AG10803 (cell line): ENCODE data around the gene CETP.
A peak's percentile ranks its signal among the peaks of the same experiment; 100 is the strongest.
"Not testable (repeated sequence)": the region's sequence is repeated elsewhere in the genome, so short reads cannot be mapped to it uniquely, and the experiment has no call there.

ENCODE experiments used
- DNase-seq: peaks from one replicate; pipeline ENCODE4 v3.0.0; 2010; ENCODE audit warnings: low read depth
- H3K4me3 ChIP-seq: 2 replicates; pipeline ENCODE4 v1.5.1; 2011; ENCODE audit warnings: mild to moderate bottlenecking, low read length, control low read depth
- CTCF ChIP-seq: conservative IDR thresholded peaks from 2 replicates; pipeline ENCODE4 v1.5.1; 2011; ENCODE audit warnings: mild to moderate bottlenecking, low read length, control low read depth, inconsistent platforms

CETP gene

DNA sequence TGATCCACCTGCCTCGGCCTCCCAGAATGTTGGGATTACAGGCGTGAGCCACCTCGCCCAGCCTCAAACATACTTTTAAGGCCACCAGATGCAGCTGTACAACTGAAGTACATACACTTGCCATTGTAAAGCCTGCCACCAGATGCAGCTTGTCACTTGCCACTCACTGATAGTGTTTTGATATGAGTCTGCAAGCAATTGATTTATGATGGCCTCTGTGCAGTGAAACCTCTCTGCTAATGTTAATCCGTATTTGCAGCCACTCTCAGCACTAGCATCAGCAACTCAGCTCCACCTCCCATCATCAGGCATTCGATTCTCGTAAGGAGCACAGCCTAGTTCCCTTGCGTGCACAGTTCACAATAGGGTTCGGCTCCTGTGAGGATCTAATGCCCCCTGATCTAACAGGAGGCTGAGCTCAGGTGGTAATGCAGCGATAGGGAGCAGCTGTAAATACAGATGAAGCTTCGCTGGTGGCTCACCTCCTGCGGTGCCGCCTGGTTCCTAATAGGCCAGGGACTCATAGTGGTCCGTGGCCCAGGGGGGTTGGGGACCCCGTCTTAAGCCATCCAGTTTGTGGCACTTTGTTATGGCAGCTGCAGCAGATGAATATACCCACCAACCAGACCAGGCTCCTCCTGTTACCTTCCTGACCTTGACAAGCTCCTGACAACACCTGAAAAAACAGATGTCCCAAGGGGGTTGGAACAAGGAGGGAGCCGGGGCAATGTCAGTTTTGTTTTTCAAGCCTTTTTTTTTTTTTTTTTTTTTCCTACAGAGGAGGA lies 31.1 kb upstream of the CETP start:
- no peak overlapping the region for H3K4me3 ChIP-seq
- no peak for DNase-seq
- TF ChIP-seq CTCF = no peak

DNA sequence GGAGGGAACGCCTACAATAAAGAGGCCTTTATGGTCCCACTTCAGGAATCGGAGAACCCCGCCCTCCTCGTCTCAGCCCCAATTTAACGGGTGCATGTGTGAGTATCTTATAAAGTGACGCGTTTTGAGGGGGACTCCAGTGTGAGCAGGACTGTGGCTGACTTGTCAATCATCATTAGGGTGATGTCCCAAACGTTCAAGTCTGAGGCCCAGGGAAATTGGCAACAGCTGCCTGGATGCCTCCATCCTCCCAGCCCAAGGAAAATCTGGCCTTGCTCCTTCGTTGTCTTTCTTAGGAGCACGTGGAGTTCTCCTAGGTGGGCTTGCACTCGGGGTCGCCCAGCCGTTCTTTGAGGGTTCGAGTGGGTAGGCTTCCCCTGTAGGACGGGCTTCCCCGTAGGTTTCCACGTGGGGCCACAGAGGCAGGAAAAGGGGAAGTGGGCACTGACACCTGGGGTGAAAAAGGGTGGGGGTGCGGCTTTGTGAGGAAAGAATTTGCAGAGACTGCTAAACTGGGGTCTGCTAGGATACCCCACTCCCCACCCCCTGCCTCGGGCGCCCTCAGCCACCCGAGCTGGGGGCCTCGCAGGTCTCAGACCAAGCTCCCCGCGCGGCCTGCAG lies 30.4 kb upstream of the CETP start:
- peak overlapping the region; percentile 53 for H3K4me3 ChIP-seq
- no peak for DNase-seq
- no peak for TF ChIP-seq CTCF

- peak; percentile 98 for DNase-seq
- TF ChIP-seq CTCF = no peak
Measured at GRCh38 chr16:56931892-56932720, 29.6 kb upstream of the CETP start, which contains the start of gene HERPUD1. TSS of gene HERPUD1 (plus strand) at chr16:56932142. CDS start at chr16:56932245, 103 bp downstream.

DNA sequence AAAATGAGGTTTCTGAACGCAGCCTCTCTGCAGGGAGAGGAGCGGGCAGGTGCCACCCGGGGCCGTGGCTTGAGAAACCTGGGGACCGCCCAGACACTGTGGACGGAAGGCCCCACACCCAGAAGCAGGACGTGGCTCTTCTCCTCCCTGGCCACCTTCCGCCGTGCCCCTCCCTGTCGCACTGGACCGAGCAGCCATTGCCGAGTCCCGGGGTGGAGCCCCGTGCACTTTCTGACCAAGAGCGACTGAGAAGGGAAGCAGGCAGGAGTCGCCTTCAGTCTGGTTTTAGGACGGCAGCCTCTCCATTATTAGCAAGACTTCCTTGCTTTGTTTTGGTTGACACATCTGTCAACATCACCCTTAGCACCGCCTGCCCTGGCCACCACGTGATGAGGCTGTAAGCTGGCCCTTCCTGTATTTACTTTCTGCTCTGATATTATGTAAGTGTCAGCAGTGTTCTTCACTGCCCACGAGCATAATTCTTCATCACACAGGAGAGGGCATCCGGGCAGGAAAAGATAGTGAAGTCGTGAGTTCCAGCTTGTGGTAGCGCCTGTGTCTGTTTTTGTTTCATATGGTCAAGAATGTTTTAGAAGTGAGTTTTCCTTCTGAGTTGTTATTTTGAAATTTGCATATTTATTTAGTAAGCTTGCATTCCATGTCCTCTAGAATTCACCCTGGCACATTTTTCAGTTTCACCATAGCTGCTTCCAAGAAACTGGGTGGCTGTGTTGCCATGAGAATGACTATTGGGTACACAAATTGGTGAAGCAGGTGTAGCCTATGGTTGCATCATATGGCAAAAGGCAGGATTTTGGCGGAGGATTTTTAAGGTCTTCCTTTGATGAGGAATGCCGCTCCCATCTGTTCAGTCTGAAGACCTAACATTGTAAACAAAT lies 28.8 kb upstream of the CETP start:
- peak; percentile 75 for DNase-seq
- TF ChIP-seq CTCF = no peak

More at GRCh38 chr16:56931892-56932720, 29.6 kb upstream of the CETP start, which contains the start of gene HERPUD1:
- peak within 1 kb of the TSS; percentile 98 for H3K4me3 ChIP-seq

DNA sequence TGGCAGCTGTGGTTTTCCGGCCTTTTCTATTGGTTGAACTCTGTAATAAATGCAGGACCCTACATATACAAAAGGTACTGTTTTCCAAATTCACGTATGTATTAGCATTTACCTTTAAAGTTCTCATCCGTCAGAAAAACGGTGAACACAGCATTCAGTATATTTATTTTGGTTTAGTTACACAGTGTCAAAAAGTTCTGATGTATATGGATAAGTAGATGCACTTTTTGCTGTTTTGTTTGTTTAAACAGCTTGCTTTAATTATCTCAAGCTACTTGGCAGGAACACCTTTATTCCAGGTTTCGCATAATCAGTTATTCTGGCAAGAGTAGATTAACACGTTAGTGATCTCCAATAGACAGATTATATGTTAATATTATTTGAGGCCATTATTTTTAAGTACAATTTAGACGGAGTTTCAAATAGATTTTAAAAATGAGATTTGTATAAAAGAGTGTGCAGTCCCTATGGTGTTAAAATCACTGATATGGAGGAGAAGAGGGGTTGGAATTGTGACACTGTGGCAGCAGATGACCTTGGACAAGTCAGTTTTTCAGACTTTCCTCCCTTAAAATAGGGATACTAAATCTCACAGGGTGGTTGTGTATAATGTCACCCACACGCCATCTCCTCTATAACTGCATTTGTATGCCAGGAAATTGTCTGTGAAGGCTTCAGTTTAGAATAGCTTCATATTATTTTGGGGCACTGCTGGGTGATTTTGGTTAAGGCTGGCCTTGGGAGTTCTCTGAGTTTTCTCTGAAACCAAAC lies 27.7 kb upstream of the CETP start:
- DNase-seq = no peak
- peak overlapping the region; percentile 98 for H3K4me3 ChIP-seq
- no peak for TF ChIP-seq CTCF

More for the DNA sequence above, 28.8 kb upstream of the CETP start:
- H3K4me3 ChIP-seq = peak overlapping the region; percentile 98

- DNase-seq = not testable (repeated sequence)
- peak overlapping the region; percentile 98 for H3K4me3 ChIP-seq
Measured at GRCh38 chr16:56934599-56935145, 27.1 kb upstream of the CETP start.
